Esophagus muscularis mucosa (tissue), 4 donors: ENCODE data around the gene KTN1. TPM values are rescaled to one million over a fixed set of nuclear protein-coding genes. Genes with fewer than 3 reads are reported as not detected.

ENCODE experiments used
- DNase-seq: peaks from one replicate; pipeline ENCODE4 v3.0.0-alpha.2; 2017; ENCODE audit errors: extremely low spot score
- H3K27ac ChIP-seq, 4 donors: fragments of 200-600 bp; sonication (generic); replicated peaks in 1 of 4; 1 replicate in 3 of 4; 2 replicates in 1 of 4; pipeline ENCODE4 v1.5.1; 2016 to 2019; ENCODE audit warnings: mild to moderate bottlenecking in 1 of 4
- H3K27me3 ChIP-seq, 4 donors: fragments of 200-600 bp; sonication (generic); one replicate each; pipeline versions ENCODE4 v1.5.1 to v1.6.0; 2016 to 2019
- H3K36me3 ChIP-seq, 4 donors: fragments of 200-600 bp; sonication (generic); one replicate each; pipeline ENCODE4 v1.5.1; 2016 to 2019
- H3K4me1 ChIP-seq, 4 donors: fragments of 200-600 bp; sonication (generic); one replicate each; pipeline ENCODE4 v1.5.1; 2016 to 2019
- H3K4me3 ChIP-seq, 4 donors: fragments of 200-600 bp; sonication (generic); 1 replicate in 2 of 4; 2 replicates in 2 of 4; pipeline ENCODE4 v1.5.1; 2016 to 2019; ENCODE audit warnings: mild to moderate bottlenecking in 4 of 4, moderate library complexity in 1 of 4
- H3K9me3 ChIP-seq, 4 donors: fragments of 200-600 bp; sonication (generic); 1 replicate in 3 of 4; 2 replicates in 1 of 4; pipeline ENCODE4 v1.5.1; 2016 to 2019
- CTCF ChIP-seq, 3 experiments: fragments of 200-600 bp in 2 of 3; fragments of 450-650 bp in 1 of 3; sonication (generic) in 2 of 3; IDR thresholded peaks; one replicate each; pipeline ENCODE4 v1.5.1; 2017 to 2019; ENCODE audit warnings: antibody characterized with exemption in 3 of 3, mild to moderate bottlenecking in 2 of 3, moderate library complexity in 1 of 3
- EP300 ChIP-seq: sonication (generic); formaldehyde crosslinking; IDR thresholded peaks from one replicate; pipeline ENCODE4 v1.6.1; 2017; ENCODE audit warnings: antibody characterized with exemption
- POLR2A ChIP-seq: fragments of 450-650 bp; IDR thresholded peaks from one replicate; pipeline ENCODE4 v1.6.1; 2017; ENCODE audit warnings: antibody characterized with exemption, moderate library complexity, mild to moderate bottlenecking, low read depth
- POLR2AphosphoS5 ChIP-seq, 2 donors: sonication (generic); formaldehyde crosslinking; IDR thresholded peaks; one replicate each; pipeline ENCODE4 v1.6.1; 2017; ENCODE audit warnings: antibody characterized with exemption in 2 of 2
- WGBS: methylation state at CpG from one replicate; pipeline ENCODE4 v1.1.5; 2018; 5-methylcytosine and 5-hydroxymethylcytosine counted together
- intact Hi-C: fragments of 100-400 bp; cut with DNase I; formaldehyde crosslinking; loops from one replicate; pipeline ENCODE4 v1.15.1; 2023
- total RNA-seq, 4 donors: library from RNA; depleted of rRNA; stranded (reverse); fragments of >200 nt; gene quantifications; one replicate each; pipeline versions ENCODE4 v1.1.0 to v1.2.1, GENCODE V29; 2016

The KTN1 gene
- total RNA-seq, 4 donors from 2014 or later = 137 to 151 (median 146) TPM

- H3K27ac ChIP-seq = peak overlapping the region; percentile 93 to 98 (median 96)
- H3K4me3 ChIP-seq = peak overlapping the region; percentile 77 to 95 (median 90)
- H3K27me3 ChIP-seq = no peaks in the 10 kb centered on the region
- WGBS = 0% methylated on average over 4 of the region's 84 CpGs
- no peaks in the 10 kb centered on the region for H3K36me3 ChIP-seq
- peaks cover 43 to 62% (median 59%) of the 10 kb centered on the region in 4 donors for H3K4me1 ChIP-seq
- DNase-seq = no peak
- intact Hi-C loops = loop anchor here (10.0 kb wide), 1 partner anchor 136 kb away; the partner anchor contains the start of gene TBPL2
- H3K9me3 ChIP-seq = no peaks in the 10 kb centered on the region
- TF ChIP-seq POLR2A (no peak), EP300 (no peak), CTCF (IDR thresholded peaks at IDR 0.05) (peak in 1 of 3 experiments; percentile 22), POLR2AphosphoS5 (IDR thresholded peaks at IDR 0.05) (peak; percentile 11 to 12)
Observed at GRCh38 chr14:55580470-55581341, 699 bp downstream of the KTN1 start.

GRCh38 chr14:55581342-55581771 lies 1.4 kb downstream of the KTN1 start:
- 25% methylated on average over 6 of the region's 6 CpGs for WGBS
- H3K9me3 ChIP-seq = no peaks in the 10 kb centered on the region
- peak overlapping the region; percentile 77 to 95 (median 90) for H3K4me3 ChIP-seq
- no peaks in the 10 kb centered on the region for H3K36me3 ChIP-seq
- intact Hi-C loops = loop anchor here (10.0 kb wide), 1 partner anchor 137 kb away; the partner anchor contains the start of gene TBPL2
- peak overlapping the region; percentile 93 to 98 (median 96) for H3K27ac ChIP-seq
- TF ChIP-seq CTCF (IDR thresholded peaks at IDR 0.05) (no peak), POLR2A (no peak), EP300 (no peak), POLR2AphosphoS5 (IDR thresholded peaks at IDR 0.05) (no peak)
- no peaks in the 10 kb centered on the region for H3K27me3 ChIP-seq
- H3K4me1 ChIP-seq = peaks cover 47 to 69% (median 66%) of the 10 kb centered on the region in 4 donors
- DNase-seq = no peak

DNA sequence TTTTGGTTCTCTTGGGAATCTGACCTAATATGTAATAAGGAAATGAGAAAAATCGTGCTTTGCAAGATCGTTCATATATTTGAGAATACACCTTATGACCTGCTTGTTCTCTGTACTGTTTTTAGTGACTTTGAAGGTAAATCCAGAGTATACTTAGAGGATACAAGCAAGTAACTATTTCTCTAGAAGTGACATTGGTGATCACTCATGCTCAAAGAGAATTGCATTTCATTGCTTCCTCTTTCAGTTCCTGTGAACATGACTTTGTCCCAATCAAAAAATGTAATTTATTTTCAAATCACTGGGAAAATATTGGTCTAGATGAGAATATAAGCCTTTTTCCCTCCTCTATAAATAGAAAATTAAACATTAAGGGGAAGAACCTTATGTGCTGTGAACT lies 2.7 kb downstream of the KTN1 start:
- Histone ChIP-seq H3K4me3 (no peak overlapping the region), H3K9me3 (no peaks in the 10 kb centered on the region), H3K27ac (no peak overlapping the region), H3K4me1 (peaks cover 60 to 83% (median 80%) of the 10 kb centered on the region in 4 donors), H3K27me3 (no peaks in the 10 kb centered on the region), H3K36me3 (no peaks in the 10 kb centered on the region)
- TF ChIP-seq POLR2A (no peak), CTCF (IDR thresholded peaks at IDR 0.05) (no peak), POLR2AphosphoS5 (IDR thresholded peaks at IDR 0.05) (no peak), EP300 (no peak)
- no peak for DNase-seq
- WGBS = 53% methylated on average over 2 of the region's 2 CpGs
- intact Hi-C loops = loop anchor here (10.0 kb wide), 1 partner anchor 138 kb away; the partner anchor contains the start of gene TBPL2

DNA sequence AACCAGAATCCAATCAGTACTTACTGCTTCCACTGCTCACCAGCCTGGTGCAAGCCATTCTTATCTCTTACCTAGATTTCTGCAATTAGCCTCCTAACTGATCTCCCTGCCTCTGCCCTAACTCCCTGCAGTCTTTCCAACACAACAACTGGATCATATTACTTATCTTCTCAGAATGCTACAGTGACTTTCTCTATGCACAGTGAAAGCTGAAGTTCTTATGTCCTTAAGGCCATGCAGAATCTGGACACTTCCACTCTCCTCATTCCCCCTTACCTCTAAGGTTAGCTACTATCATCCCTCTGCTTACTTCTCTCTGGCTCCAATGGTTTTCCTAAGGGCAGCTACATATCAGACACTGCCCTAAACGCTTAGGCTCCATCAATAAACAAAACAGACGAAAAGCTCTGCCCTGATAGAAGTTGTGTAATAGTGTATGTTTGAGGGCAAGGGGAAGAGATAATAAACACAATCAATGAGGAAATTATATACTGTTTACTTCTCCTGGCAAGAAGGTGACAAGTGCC lies 4.0 kb downstream of the KTN1 start:
- Histone ChIP-seq H3K9me3 (no peaks in the 10 kb centered on the region), H3K4me1 (peaks cover 70 to 87% (median 82%) of the 10 kb centered on the region in 4 donors), H3K27me3 (no peaks in the 10 kb centered on the region), H3K36me3 (no peaks in the 10 kb centered on the region), H3K27ac (no peak overlapping the region), H3K4me3 (no peak overlapping the region)
- TF ChIP-seq CTCF (IDR thresholded peaks at IDR 0.05) (no peak), POLR2A (no peak), POLR2AphosphoS5 (IDR thresholded peaks at IDR 0.05) (no peak), EP300 (no peak)
- DNase-seq = no peak
- WGBS = 46% methylated on average over 2 of the region's 2 CpGs
- intact Hi-C loops = loop anchor here (10.0 kb wide), 1 partner anchor 139 kb away; the partner anchor contains the start of gene TBPL2
